ENCODE results near the gene HBP1.
A peak's percentile ranks its signal among the peaks of the same experiment; 100 is the strongest.

Gene HBP1

DNA sequence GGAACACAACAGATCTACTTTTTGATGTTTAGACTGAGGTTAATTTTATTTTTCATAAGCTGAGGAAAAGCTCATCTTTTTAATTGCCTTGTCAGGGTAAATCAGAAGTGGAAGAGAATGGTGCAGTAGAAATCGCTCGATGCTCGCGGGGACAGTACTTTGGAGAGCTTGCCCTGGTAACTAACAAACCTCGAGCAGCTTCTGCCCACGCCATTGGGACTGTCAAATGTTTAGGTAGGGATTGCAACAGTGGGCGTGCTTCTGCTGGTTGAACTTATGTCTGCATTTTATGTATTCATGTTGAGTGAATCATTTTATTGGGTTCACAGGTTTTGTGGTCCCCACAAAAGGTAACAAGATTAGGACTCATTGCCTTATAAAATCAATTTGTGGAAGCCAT, 11.7 kb upstream of the HBP1 start:
- DNase-seq = no peak

DNA sequence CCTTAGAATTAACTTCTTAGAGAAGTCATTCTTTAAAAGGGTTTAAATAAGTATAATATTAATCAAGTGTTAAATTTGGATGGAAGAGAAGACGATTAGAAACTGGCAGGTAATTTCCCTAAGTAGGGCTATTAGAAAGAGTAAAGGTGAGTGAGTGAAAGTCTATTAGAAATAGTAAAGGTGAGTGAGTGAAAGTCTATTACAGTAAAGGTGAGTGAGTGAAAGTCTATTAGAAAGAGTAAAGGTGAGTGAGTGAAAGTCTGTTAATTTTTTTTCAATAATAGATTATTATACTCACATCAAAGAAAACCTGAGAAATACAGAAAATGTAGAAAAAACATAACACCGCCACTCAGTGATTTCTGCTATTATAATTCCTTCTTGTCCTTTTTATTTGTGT, 10.8 kb upstream of the HBP1 start:
- DNase-seq = no peak

DNA sequence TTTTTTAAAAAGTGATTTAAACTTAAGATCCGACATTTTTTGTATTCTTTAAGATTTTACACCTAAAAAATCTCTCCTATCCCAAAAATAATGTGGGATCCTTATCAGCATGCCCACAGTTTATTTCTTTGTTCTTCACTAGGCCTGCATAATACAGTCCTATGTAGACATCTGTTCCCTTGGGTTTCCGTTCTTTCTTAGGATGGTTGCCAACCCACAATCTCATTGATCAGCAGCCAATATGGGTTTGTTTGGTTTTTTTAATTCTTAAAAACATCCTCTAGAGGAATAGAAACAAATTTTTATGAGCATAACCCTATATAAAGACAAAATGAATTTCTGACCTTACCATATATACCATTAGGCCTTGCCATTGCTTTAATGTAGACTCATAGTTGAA, 8.4 kb upstream of the HBP1 start:
- no peak for DNase-seq

DNA sequence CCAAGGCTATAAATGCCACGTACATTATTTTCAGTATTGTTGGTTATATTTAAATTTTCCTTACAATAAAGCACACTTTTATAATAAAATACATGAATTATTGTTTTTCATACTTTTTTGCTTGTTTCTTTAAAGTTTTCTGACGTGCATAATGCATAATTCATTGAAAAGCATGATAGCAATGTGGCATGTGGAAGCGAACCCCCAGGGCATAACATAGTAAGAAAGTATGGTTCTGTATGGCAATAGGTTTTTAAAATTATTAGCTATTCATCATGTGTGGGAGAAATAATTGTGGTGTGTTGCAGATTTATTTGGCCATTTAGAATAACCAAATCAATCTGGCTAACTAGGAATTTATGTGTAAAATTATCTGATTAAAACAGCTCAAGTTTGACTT, 7.4 kb upstream of the HBP1 start:
- DNase-seq = no peak

DNA sequence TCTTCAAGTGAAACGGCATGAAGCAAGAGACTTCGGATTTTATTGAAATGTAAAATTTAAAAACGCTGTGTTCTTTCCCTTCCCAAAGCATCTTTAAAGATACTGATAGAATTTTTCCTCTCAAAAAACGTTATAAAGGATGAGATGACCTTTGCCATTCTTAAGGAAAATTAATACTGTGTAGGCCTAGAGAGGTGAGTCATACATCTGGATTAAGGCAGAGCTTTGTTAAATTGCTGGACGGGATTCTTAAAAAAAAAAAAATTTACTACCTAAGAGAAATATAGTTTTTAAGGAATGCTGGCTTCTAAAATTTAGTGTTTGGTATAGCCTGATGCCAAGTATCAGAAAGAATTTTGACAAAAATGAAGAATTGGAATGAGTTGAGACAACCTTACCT, 6.3 kb upstream of the HBP1 start:
- DNase-seq = no peak

DNA sequence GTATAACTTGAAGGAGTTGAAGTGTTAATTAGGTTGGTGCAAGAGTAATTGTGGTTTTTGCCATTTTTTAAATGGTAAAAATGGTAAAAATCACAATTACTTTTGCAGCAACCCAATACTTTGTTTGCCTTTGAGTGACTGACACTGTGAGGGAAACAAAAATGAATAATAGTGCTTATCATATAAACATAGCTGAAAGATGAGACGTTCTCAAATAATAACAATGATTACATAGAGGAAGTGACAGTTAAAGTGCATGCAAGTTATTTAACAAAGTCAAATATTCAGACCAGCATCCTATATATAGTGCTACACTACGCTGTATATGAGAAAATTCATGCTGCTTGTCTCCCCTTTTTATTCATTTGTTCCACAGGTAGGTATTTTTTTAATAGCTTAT, 4.7 kb upstream of the HBP1 start:
- no peak for DNase-seq

DNA sequence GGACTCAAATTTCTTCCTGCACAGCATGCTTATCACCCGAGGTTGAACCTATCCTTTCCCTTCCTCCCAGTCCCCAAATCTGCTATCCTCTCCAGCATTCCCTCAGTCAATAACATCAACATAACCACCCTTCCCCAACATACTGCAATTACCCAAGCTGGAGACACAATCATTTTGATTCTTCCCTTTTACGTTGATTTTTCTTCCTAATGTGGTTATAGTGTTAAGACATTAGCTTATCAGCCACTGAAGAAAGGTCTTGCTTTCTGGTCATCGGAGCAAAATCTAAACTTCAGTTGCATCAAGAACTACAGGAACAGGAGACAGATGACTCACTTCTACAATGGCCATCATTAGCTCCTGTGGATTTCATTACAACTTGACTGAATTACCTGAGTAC, 3.5 kb upstream of the HBP1 start:
- DNase-seq = no peak

DNA sequence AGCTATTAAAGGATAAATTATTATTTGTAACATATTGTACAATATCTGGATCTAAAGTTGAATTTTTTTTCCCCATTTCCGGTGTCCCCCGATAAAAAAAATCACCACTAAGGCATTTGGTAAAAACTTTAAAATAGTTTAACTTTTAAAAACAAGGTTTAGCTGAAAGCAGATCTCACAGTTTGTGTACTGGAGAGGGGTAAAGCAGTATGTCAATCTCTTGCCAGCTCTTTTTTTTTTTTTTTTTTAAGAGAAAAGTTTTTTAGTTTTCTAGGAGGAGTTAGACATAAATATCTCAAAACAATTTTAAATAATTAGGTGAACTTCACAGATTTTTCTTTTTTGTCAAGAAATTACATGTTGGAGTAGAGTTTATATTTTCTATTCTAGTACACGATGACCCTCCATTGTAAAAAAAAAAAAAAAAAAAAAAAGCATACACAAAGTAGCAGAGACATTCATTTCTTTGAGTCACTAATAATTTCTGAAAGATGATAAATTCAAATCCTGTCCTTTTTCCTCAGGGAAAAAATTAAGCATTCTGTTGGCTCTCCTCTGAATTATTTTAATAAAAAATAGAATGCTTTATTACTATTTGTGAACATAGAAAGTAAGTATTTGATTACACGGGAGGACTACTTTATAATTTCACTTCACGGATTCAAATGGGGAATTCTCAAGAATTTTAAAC, 1.9 kb upstream of the HBP1 start:
- DNase-seq = no peak

DNA sequence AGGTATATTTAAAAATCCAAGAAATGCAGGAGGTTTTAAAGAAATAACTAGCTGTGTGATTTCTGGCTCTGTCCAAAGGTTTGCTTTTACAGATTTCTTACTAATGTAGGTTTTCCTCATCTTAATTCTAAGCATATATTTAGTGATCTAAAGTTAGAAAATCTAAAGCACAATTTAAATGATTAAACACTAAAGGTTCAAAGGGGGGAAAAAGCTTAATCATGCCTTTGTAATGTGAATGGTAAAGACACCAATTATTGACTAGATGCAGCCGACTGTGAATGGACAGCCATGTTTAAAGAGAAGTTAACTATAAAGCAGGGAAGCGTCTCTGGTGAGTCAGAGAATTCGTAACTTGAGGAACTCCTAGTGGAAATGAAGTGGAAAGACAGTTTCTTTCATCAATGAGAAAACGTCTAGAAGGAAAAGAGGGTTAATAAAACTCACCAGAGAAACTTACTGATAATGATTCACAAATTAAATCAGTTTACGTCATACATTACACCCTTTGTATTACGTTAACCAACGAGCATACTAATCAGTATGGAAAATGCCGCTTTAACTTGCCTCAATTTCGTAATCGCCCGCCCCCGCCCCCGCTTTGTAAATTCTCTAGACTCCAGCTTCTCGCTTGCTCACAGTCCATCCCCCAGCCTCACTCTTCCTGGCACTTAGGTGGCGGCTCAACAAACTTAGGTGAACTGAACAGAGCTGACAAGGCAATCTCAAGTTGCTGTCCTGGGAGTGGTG, 1.1 kb upstream of the HBP1 start:
- peak; percentile 10 for DNase-seq

DNA sequence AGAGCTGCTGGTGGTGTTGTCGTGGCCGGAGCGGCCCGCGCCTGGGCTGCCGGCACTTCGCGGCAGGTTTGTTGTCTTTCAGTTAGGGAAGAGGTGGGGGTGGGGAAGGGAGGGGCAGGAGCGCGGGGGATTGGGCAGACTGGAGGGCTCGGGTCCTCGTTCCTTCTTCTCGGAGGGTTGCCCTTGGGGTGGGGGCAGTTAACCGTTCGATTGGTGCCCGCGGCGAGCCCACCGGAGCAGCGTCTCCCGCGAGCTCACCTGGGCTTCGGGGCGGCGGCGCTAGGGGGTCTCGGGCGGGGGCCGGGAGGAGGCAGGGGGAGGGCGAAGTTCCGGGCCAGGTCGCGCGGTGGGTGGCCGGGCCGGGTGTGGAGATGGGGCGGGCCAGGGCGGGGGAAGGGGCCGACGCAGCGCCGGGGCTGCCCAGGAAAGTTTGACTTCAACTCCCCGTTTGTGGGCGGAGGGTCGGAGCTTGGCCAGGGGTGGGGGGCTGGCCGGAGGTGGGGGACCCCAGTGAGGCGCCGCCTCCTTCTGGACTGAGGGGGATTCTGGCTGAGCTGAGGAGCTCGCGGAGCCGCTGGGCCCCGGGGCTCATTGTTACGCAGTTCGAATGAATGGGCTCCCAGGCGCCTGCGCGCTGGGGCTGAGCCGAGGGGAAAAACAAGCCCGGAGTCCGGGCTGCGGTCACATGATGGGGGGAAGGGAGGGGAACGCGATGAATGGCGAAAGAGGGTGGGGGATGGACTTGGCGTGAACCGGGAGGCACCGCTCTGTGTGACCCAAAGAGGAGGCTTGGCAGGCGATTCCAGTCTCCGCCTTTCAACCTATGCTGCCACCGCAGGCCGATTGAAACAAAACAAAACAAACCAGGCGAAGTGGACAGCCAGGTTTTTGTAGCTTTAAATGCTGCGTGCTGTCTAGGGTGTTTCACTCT, 582 bp downstream of the HBP1 start:
- peak; percentile 79 for DNase-seq

DNA sequence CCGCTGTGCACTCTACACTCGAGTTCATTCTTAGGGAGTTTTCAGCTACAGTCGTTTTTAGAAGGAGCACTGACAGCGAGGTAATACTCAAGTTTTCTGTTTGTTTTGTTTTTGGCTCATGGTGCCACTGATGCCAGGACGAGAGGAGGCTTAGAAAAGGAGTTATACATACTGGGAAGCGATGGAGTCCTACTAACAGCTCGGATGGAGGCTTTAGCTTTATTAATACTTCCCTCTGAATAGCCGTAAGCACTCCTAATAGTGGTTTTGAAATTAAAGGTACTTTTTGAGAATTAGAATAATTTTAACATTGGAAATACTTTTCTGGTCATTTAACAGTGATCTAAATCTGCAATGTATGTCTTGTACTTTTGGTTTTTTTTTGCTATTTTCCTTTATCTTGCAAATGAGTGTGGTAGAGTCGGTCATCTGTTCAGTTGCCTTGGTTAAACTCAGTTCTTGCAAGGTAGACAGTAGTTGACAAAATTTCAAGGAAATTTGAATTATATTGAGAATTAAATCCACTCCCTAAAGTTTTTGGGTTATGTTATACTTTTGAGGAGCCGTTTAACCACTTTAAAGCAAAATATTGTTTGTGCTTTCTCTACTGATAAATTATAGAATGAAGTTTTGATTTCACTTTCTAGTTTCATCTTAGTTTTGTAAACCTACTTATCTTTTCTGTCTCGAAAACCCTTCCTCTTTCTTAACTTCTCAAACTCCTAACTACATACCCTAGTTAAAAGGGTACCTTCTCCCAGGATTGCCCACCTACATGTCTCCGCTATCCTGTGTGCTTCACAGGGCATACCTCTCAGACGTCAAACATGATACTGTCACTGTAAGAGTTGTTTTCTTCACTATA, 1.5 kb downstream of the HBP1 start:
- no peak for DNase-seq

DNA sequence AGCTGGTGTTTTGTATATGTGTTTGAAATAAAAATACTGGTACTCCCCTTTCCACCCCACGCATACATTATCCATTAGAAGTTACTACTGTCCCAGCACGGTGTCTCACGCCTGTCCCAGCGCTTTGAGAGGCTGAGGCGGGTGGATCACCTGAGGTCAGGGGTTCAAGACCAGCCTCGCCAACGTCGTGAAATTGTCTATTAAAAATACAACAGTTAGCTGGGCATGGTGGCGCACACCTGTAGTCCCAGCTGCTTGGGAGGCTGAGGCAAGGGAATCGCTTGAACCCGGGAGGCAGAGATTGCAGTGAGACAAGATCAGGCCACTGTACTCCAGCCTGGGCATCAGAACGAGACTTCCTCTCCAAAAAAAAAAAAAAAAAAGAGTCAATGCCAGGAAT, 2.7 kb downstream of the HBP1 start:
- no peak for DNase-seq

DNA sequence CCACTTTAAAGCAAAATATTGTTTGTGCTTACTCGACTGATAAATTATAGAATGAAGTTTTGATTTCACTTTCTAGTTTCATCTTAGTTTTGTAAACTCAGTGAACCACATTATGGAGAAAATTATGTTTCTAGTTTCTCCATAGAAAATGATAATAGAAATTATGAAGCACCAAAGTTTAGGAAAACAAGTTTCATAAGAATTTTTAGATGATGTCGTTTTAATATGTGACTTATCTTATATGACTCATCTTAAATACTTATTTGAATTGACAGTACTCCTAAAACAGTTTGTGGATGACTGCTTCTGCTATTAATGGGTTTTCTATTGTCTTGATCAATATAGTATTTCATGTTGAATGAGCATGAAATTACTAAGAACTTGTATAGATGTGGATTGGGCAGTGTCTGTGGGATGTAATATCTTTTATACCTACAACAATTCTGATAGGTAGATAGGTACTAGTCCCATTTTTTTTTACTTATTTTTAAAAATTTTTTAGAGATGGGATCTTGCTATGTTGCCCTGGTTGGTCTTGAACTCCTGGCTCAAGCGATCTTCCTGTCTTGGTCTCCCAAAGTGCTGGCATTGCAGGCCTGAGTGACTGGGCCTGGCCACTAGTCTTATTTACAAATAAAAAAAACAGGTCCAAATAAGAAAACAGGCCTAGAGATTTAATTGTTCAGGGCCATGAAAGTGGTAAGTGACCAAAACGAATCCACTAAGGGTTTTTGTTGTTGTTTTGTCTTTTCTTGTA, 3.7 kb downstream of the HBP1 start:
- DNase-seq = no peak

DNA sequence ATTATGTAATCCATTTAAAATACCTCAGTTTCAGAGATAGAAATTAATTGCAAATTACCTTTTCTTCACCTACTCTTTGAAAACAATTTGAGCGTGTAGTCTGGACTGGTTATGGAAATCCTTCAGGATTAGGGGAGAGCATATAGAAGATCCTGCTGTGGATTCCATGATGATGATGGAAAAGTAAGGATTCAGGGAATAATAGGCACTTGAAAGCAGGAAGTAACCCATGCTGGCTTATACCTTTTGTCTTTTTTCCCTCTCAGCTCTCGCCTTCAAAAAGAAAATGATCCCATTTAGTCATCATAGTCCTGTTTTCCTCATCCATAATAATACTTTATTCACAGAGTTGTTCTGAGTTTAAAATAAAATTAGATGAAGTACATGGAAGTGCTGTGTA, 4.4 kb downstream of the HBP1 start:
- no peak for DNase-seq

DNA sequence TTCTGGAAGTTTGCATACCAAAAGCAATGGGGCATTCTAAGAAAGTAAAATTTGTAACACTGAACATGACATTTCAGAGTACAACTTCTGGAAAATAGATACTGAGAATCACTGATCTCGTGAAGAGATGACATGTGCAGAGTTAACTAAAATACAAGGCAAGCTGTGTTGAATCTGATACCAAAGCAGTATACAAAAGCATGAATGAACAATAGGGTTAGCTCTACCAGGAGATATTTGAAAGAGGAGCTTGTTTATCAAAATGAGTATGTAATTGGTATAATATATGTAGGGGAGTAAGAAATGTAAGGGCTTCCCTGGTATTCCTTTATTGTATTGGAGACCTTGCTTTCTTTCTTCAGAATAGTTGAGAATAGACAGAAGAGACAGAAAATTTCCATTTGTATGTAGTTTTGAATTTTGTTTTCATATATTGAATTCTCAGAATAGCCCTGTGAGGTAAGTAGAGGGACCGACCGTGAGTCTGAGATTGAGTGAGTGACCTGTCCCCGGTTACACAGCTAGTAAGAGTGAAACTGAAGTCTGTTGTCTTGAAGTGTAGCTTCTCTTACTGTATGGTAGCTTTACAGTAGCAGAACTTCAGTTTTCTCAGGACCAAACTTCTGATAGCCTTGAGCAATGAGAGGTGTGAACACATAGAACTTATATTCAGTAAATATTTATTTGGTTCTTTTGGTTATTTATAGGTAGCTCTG, 5.0 kb downstream of the HBP1 start:
- DNase-seq = no peak

DNA sequence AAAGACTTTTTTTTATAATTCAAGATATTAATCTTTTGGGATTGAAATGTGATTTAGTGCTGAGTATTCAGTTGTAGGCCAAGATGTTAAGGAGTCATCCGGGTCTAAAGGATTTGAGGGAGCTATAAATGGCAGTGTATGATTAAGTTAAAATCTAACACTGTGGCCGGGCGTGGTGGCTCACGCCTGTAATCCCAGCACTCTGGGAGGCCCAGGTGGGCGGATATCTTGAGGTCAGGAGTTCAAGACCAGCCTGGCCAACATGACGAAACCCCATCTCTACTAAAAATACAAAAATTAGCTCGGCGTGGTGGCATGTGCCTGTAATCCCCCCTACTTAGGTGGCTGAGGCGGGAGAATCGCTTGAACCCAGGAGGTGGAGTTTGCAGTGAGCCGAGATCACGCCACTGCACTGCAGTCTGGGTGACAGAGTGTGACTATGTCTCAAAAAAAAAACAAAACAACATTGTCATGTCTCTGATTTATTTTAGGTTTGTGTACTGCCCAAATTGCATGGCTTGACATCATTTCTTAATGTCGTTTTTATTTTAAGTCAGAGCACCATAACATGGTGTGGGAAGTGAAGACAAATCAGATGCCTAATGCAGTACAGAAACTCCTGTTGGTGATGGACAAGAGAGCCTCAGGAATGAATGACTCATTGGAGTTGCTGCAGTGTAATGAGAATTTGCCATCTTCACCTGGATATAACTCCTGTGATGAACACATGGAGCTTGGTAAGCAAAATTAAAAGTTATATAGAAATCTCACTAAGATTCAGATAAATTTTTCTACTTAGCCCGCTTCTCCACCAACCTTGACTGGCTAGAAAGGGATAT, 10.7 kb downstream of the HBP1 start:
- no peak for DNase-seq

DNA sequence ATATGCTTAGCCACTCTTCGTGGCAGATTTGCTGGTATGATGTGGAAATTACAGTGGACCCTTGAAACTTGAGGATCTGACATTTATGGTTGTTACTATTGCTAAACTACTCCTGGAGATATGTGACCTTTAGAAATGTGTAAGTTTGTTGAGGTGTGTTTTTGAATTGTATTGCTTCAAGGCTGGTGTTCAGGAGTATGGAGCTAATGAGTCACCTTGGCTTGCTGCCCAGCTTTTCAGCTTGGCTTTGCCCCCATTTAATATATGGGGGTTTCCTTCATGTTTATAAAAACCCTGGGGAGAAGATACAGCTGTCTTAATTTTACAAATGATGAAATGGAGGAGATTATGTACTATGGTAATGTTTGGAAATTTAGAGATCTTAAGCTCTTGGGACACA, 11.6 kb downstream of the HBP1 start:
- no peak for DNase-seq

DNA sequence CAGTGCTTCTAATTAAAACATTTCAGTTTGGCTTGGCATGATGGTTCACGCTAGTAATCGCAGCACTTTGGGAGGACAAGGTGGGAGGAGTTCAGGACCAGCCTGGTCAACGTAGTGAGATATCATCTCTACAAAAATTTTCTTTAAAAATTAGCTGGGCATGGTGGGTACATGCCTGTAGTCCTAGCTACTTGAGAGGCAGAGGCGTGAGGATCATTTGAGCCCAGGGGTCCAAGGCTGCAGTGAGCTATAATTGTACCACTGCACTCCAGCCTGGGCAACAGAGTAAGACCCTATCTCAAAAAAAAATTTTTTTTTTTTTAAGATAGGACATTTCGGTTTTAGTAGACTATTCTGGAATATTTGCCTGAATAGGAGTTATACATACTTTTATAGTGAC, 12.4 kb downstream of the HBP1 start:
- no peak for DNase-seq

DNA sequence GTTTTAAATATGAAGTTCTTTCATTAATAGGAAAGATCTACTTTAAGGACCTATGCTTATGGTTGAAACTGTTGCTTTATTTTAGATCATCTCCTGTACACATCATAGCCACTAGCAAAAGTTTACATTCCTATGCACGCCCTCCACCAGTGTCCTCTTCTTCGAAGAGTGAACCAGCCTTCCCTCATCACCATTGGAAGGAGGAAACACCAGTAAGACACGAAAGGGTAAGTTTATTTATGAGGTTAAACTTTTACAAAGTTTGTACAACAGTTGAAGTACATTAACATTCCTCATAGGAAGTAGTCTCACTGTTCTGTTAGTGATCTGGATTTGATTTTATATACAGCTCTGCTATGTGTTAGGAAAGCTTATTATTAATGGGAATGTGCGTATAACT, 16.9 kb downstream of the HBP1 start:
- DNase-seq = no peak

DNA sequence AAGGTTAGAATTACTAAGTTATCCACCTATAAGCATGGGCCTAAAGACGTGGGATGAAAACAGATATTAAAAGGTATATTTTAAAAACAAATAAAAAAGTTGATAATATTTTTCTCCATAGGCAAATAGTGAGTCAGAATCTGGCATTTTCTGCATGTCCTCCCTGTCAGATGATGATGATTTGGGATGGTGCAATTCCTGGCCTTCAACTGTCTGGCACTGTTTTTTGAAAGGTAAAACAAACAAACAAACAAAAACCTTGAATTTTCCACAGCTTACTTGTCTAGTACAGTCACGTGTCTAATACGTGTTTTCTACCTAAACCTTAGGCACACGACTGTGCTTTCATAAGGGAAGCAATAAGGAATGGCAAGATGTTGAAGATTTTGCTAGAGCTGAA, 17.4 kb downstream of the HBP1 start:
- DNase-seq = no peak

Measured in NCI-H1694 treated with DMSO at 0.1 percent for 48 hours (cell line).